ENCODE results near the gene MED13.
"Not testable (repeated sequence)": the region's sequence is repeated elsewhere in the genome, so short reads cannot be mapped to it uniquely, and the experiment has no call there.

MED13 gene

GRCh38 chr17:62073993-62074392 lies 8.9 kb upstream of the MED13 start:
- Histone ChIP-seq H3K36me3 (ENCODE audit: control insufficient read depth in 2 of 2, insufficient read depth in 2 of 2, low read length in 2 of 2) (no peaks in the 10 kb centered on the region), H3K27ac (ENCODE audit: low read length) (no peak overlapping the region), H3K4me1 (ENCODE audit: control insufficient read depth, insufficient read depth, low read length) (no peaks in the 10 kb centered on the region), H3K4me3 (ENCODE audit: low read length in 2 of 2) (no peak overlapping the region), H3K9ac (ENCODE audit: low read length in 2 of 2) (no peak overlapping the region), H3K9me3 (ENCODE audit: control insufficient read depth in 2 of 2, low read length in 2 of 2) (no peaks in the 10 kb centered on the region), H3K27me3 (ENCODE audit: control insufficient read depth in 1 of 2, insufficient read depth in 2 of 2, low read length in 2 of 2) (no peaks in the 10 kb centered on the region)

DNA sequence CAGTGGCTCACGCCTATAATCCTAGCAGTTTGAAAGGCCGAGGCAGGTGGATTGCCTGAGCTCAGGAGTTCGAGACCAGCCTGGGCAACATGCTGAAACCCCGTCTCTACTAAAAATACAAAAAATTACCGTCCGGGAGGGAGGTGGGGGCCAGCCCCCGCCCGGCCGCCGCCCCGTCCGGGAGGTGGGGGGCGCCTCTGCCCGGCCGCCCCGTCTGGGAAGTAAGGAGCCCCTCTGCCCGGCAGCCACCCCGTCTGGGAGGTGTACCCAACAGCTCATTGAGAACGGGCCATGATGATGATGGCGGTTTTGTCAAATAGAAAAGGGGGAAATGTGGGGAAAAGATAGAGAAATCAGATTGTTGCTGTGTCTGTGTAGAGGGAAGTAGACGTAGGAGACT lies 7.8 kb upstream of the MED13 start:
- not testable (repeated sequence) for H3K27me3 ChIP-seq (ENCODE audit: control insufficient read depth in 1 of 2, insufficient read depth in 2 of 2, low read length in 2 of 2); H3K4me3 ChIP-seq (ENCODE audit: low read length in 2 of 2); H3K27ac ChIP-seq (ENCODE audit: low read length); H3K36me3 ChIP-seq (ENCODE audit: control insufficient read depth in 2 of 2, insufficient read depth in 2 of 2, low read length in 2 of 2); H3K4me1 ChIP-seq (ENCODE audit: control insufficient read depth, insufficient read depth, low read length); H3K9ac ChIP-seq (ENCODE audit: low read length in 2 of 2); H3K9me3 ChIP-seq (ENCODE audit: control insufficient read depth in 2 of 2, low read length in 2 of 2)

GRCh38 chr17:62070900-62071299 lies 5.8 kb upstream of the MED13 start:
- no peak overlapping the region for H3K4me3 ChIP-seq (ENCODE audit: low read length in 2 of 2)
- H3K9me3 ChIP-seq (ENCODE audit: control insufficient read depth in 2 of 2, low read length in 2 of 2) = no peaks in the 10 kb centered on the region
- H3K27ac ChIP-seq (ENCODE audit: low read length) = no peak overlapping the region
- H3K36me3 ChIP-seq (ENCODE audit: control insufficient read depth in 2 of 2, insufficient read depth in 2 of 2, low read length in 2 of 2) = no peaks in the 10 kb centered on the region
- no peak overlapping the region for H3K9ac ChIP-seq (ENCODE audit: low read length in 2 of 2)
- H3K27me3 ChIP-seq (ENCODE audit: control insufficient read depth in 1 of 2, insufficient read depth in 2 of 2, low read length in 2 of 2) = no peaks in the 10 kb centered on the region
- H3K4me1 ChIP-seq (ENCODE audit: control insufficient read depth, insufficient read depth, low read length) = no peaks in the 10 kb centered on the region

DNA sequence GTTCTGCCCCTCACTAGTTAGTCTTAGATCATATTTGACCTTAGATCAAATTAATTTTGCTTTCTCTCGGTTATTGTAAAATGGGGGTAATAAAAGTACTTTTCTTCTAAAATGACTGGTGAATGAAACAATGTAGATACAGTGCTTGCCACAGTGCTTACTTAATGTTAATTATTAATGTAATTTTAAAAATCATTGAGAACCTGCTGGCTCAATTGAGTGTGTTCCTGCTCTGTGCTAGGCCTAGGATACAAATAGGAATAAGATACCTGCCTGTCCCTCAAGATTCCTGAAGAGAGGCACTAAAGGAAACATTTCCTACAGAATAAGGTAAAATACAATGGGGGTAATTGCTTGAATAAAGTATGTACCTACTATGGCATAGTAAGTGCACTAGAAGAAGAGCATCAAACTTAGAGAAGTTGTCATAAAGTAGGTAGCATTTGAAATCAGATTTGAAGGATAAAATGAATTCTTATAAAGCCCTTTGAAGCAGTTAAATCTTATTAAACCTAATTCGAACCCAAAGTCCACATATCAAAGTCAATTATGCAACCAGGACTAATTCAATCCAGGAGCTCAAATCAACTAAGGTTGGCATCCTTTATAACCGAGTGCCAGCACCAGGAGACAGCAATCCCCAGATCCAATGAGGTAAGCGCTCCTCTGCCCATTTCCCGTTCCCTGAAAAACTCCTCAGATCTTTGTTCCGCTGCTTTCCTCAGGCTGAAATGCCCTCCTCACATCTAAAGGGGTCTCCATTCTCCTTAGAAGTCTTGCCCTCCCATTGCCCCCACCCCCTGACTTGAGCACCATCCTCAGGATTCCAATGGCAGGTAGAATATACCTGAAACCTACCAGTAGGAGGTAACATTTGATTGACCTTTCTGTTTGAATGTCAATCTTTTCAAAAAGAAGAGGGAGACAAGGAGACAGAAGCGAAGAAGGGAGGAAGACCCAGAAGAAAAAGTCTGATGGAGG lies 2.4 kb upstream of the MED13 start:
- peaks cover 2% of the 10 kb centered on the region for H3K4me1 ChIP-seq (ENCODE audit: control insufficient read depth, insufficient read depth, low read length)
- no peaks in the 10 kb centered on the region for H3K27me3 ChIP-seq (ENCODE audit: control insufficient read depth in 1 of 2, insufficient read depth in 2 of 2, low read length in 2 of 2)
- H3K4me3 ChIP-seq (ENCODE audit: low read length in 2 of 2) = no peak overlapping the region
- H3K9ac ChIP-seq (ENCODE audit: low read length in 2 of 2) = no peak overlapping the region
- no peak overlapping the region for H3K27ac ChIP-seq (ENCODE audit: low read length)
- no peaks in the 10 kb centered on the region for H3K9me3 ChIP-seq (ENCODE audit: control insufficient read depth in 2 of 2, low read length in 2 of 2)
- no peaks in the 10 kb centered on the region for H3K36me3 ChIP-seq (ENCODE audit: control insufficient read depth in 2 of 2, insufficient read depth in 2 of 2, low read length in 2 of 2)

- no peaks in the 10 kb centered on the region for H3K27me3 ChIP-seq (ENCODE audit: control insufficient read depth in 1 of 2, insufficient read depth in 2 of 2, low read length in 2 of 2)
- H3K4me1 ChIP-seq (ENCODE audit: control insufficient read depth, insufficient read depth, low read length) = peaks cover 6% of the 10 kb centered on the region
- H3K4me3 ChIP-seq (ENCODE audit: low read length in 2 of 2) = peak overlapping the region; percentile 89 to 94
- H3K36me3 ChIP-seq (ENCODE audit: control insufficient read depth in 2 of 2, insufficient read depth in 2 of 2, low read length in 2 of 2) = peaks cover 0 to 2% of the 10 kb centered on the region in 2 donors
- H3K27ac ChIP-seq (ENCODE audit: low read length) = peak overlapping the region; percentile 93
- peak overlapping the region; percentile 94 to 99 for H3K9ac ChIP-seq (ENCODE audit: low read length in 2 of 2)
- H3K9me3 ChIP-seq (ENCODE audit: control insufficient read depth in 2 of 2, low read length in 2 of 2) = no peaks in the 10 kb centered on the region
These were observed 762 bp upstream of the MED13 start for GRCh38 chr17:62065611-62066468.

GRCh38 chr17:62064029-62064790 lies 868 bp downstream of the MED13 start:
- Histone ChIP-seq H3K4me3 (ENCODE audit: low read length in 2 of 2) (peak overlapping the region; percentile 90 to 99), H3K27me3 (ENCODE audit: control insufficient read depth in 1 of 2, insufficient read depth in 2 of 2, low read length in 2 of 2) (no peaks in the 10 kb centered on the region), H3K4me1 (ENCODE audit: control insufficient read depth, insufficient read depth, low read length) (peaks cover 6% of the 10 kb centered on the region), H3K36me3 (ENCODE audit: control insufficient read depth in 2 of 2, insufficient read depth in 2 of 2, low read length in 2 of 2) (peaks cover 3 to 4% of the 10 kb centered on the region in 2 donors), H3K27ac (ENCODE audit: low read length) (peak overlapping the region; percentile 69), H3K9ac (ENCODE audit: low read length in 2 of 2) (peak overlapping the region; percentile 91), H3K9me3 (ENCODE audit: control insufficient read depth in 2 of 2, low read length in 2 of 2) (no peaks in the 10 kb centered on the region)

- Histone ChIP-seq H3K27ac (ENCODE audit: low read length) (no peak overlapping the region), H3K36me3 (ENCODE audit: control insufficient read depth in 2 of 2, insufficient read depth in 2 of 2, low read length in 2 of 2) (peaks cover 3 to 4% of the 10 kb centered on the region in 2 donors), H3K9ac (ENCODE audit: low read length in 2 of 2) (peak overlapping the region in 1 of 2 donors; percentile 91), H3K27me3 (ENCODE audit: control insufficient read depth in 1 of 2, insufficient read depth in 2 of 2, low read length in 2 of 2) (no peaks in the 10 kb centered on the region), H3K4me3 (ENCODE audit: low read length in 2 of 2) (peak overlapping the region; percentile 90 to 99), H3K4me1 (ENCODE audit: control insufficient read depth, insufficient read depth, low read length) (peaks cover 6% of the 10 kb centered on the region), H3K9me3 (ENCODE audit: control insufficient read depth in 2 of 2, low read length in 2 of 2) (no peaks in the 10 kb centered on the region)
These were observed 2.1 kb downstream of the MED13 start for GRCh38 chr17:62062944-62063343.

DNA sequence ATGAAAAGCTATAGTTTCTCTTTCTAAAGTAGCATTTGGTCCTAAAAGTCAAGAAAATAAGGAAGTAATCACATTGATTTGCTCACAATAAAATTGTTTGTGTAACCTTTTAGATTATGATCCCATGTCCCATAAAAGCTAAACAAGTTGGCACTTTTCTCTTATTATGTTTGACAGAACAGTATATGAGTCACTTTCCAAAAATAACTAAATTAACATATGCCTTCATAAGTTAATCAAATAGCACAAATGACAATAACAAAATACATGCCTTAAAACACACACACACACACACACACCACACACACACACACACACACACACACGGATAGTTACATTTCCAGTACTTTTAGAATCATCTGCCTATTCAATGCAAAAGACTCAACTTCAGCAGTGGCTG lies 2.8 kb downstream of the MED13 start:
- peak overlapping the region in 1 of 2 donors; percentile 99 for H3K4me3 ChIP-seq (ENCODE audit: low read length in 2 of 2)
- H3K9me3 ChIP-seq (ENCODE audit: control insufficient read depth in 2 of 2, low read length in 2 of 2) = no peaks in the 10 kb centered on the region
- peaks cover 3 to 4% of the 10 kb centered on the region in 2 donors for H3K36me3 ChIP-seq (ENCODE audit: control insufficient read depth in 2 of 2, insufficient read depth in 2 of 2, low read length in 2 of 2)
- peaks cover 6% of the 10 kb centered on the region for H3K4me1 ChIP-seq (ENCODE audit: control insufficient read depth, insufficient read depth, low read length)
- no peaks in the 10 kb centered on the region for H3K27me3 ChIP-seq (ENCODE audit: control insufficient read depth in 1 of 2, insufficient read depth in 2 of 2, low read length in 2 of 2)
- H3K27ac ChIP-seq (ENCODE audit: low read length) = no peak overlapping the region
- H3K9ac ChIP-seq (ENCODE audit: low read length in 2 of 2) = peak overlapping the region in 1 of 2 donors; percentile 44

DNA sequence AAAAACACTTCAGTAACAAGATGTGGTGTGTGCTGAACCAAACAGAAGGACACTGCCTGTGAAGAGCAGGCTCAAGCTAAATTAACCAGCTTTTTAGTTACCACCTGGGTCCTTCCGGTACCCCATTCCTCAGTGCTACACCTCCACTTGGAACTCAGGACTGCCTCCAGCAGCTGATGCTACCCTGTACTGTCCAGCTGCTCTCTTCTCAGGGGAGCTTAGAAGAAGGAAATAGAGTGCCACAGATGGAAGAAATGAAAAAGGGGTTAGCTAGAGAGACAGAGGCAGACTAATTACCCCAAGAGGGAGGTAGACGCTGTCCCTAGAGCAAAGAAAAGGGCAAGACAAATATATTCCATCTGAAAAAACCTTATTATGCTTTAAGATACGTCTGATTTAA lies 5.7 kb downstream of the MED13 start:
- Histone ChIP-seq H3K4me3 (ENCODE audit: low read length in 2 of 2) (no peak overlapping the region), H3K27ac (ENCODE audit: low read length) (no peak overlapping the region), H3K36me3 (ENCODE audit: control insufficient read depth in 2 of 2, insufficient read depth in 2 of 2, low read length in 2 of 2) (peaks cover 3 to 4% of the 10 kb centered on the region in 2 donors), H3K27me3 (ENCODE audit: control insufficient read depth in 1 of 2, insufficient read depth in 2 of 2, low read length in 2 of 2) (no peaks in the 10 kb centered on the region), H3K4me1 (ENCODE audit: control insufficient read depth, insufficient read depth, low read length) (peaks cover 6% of the 10 kb centered on the region), H3K9ac (ENCODE audit: low read length in 2 of 2) (no peak overlapping the region), H3K9me3 (ENCODE audit: control insufficient read depth in 2 of 2, low read length in 2 of 2) (no peaks in the 10 kb centered on the region)

GRCh38 chr17:62058611-62059010 lies 6.5 kb downstream of the MED13 start:
- Histone ChIP-seq H3K9me3 (ENCODE audit: control insufficient read depth in 2 of 2, low read length in 2 of 2) (no peaks in the 10 kb centered on the region), H3K4me1 (ENCODE audit: control insufficient read depth, insufficient read depth, low read length) (peaks cover 6% of the 10 kb centered on the region), H3K36me3 (ENCODE audit: control insufficient read depth in 2 of 2, insufficient read depth in 2 of 2, low read length in 2 of 2) (peaks cover 3 to 4% of the 10 kb centered on the region in 2 donors), H3K9ac (ENCODE audit: low read length in 2 of 2) (no peak overlapping the region), H3K4me3 (ENCODE audit: low read length in 2 of 2) (no peak overlapping the region), H3K27ac (ENCODE audit: low read length) (no peak overlapping the region), H3K27me3 (ENCODE audit: control insufficient read depth in 1 of 2, insufficient read depth in 2 of 2, low read length in 2 of 2) (no peaks in the 10 kb centered on the region)
